Caco-2 (cell line): ENCODE results near the gene ACAD9. TPM values are rescaled to one million over a fixed set of nuclear protein-coding genes. Genes with fewer than 3 reads are reported as not detected.

Experiments used
- BruUV-seq: library from RNA; stranded (reverse); fragments of 400-500 nt; replicated peaks from 2 replicates; lab custom pipeline; 2021; lab: Mats Ljungman, UMichigan
- CTCF ChIA-PET: fragments of 300-600 bp; sonication (Branson Sonifier 250); formaldehyde crosslinking; loops from one replicate; lab custom pipeline; 2022; ENCODE audit warnings: antibody characterized with exemption; lab: Charles Lee
- POLR2A ChIA-PET: fragments of 300-600 bp; sonication (Branson Sonifier 250); formaldehyde crosslinking; loops from one replicate; lab custom pipeline; 2022; ENCODE audit warnings: antibody characterized with exemption; lab: Charles Lee
- DNase-seq, 2 experiments: peaks; one replicate each; pipeline versions ENCODE4 v3.0.0 to v3.0.0-alpha.2; 2020 to 2022
- H3K27me3 ChIP-seq: replicated peaks from 2 replicates; pipeline ENCODE4 v1.6.0; 2011; ENCODE audit warnings: low read length; ENCODE audit not compliant: control insufficient read depth, insufficient read depth
- H3K36me3 ChIP-seq: 2 replicates; pipeline ENCODE4 v1.5.1; 2011; ENCODE audit warnings: low read length; ENCODE audit not compliant: control insufficient read depth, insufficient read depth
- H3K4me1 ChIP-seq: fragments of 250-450 bp; sonication (Bioruptor Pico); 2 replicates; pipeline ENCODE4 v1.5.1; 2020; ENCODE audit warnings: mild to moderate bottlenecking
- H3K4me3 ChIP-seq: 2 replicates; pipeline ENCODE4 v1.5.1; 2011; ENCODE audit warnings: low read depth, mild to moderate bottlenecking, control low read depth, low read length
- H3K9me3 ChIP-seq: fragments of 250-450 bp; sonication (Bioruptor Pico); 2 replicates; pipeline ENCODE4 v1.5.1; 2020; ENCODE audit warnings: mild to moderate bottlenecking, moderate library complexity
- H3K27ac Mint-ChIP-seq: one replicate; pipeline ENCODE4 v1.8.0; 2022; ENCODE audit warnings: mixed read lengths; ENCODE audit not compliant: unreplicated experiment
- H3K27me3 Mint-ChIP-seq: one replicate; pipeline ENCODE4 v1.8.0; 2022; ENCODE audit warnings: mixed read lengths; ENCODE audit not compliant: insufficient read depth, unreplicated experiment
- H3K36me3 Mint-ChIP-seq: one replicate; pipeline ENCODE4 v1.8.0; 2022; ENCODE audit warnings: mild to moderate bottlenecking, mixed read lengths; ENCODE audit not compliant: insufficient read depth, unreplicated experiment
- H3K4me1 Mint-ChIP-seq: one replicate; pipeline ENCODE4 v1.8.0; 2022; ENCODE audit warnings: low read depth, mixed read lengths; ENCODE audit not compliant: unreplicated experiment
- H3K4me3 Mint-ChIP-seq: one replicate; pipeline ENCODE4 v1.8.0; 2022; ENCODE audit warnings: mild to moderate bottlenecking, moderate library complexity, mixed read lengths; ENCODE audit not compliant: unreplicated experiment
- H3K9me3 Mint-ChIP-seq: one replicate; pipeline ENCODE4 v1.8.0; 2022; ENCODE audit warnings: mixed read lengths; ENCODE audit not compliant: unreplicated experiment
- intact Hi-C: fragments of 100-400 bp; cut with micrococcal nuclease; formaldehyde crosslinking; loops from one replicate; pipeline ENCODE4 v1.10.0; 2022; ENCODE audit not compliant: unreplicated experiment
- total RNA-seq: library from RNA; stranded (reverse); gene quantifications from 2 replicates; pipeline ENCODE4 v1.2.3, GENCODE V29; 2022
- TF ChIP-seq, protein P1 (sequence below), 2 experiments: fragments of 200-600 bp in 1 of 2; IDR thresholded peaks; 1 replicate in 1 of 2; 2 replicates in 1 of 2; pipeline versions ENCODE4 v1.5.1 to v1.8.0; 2011 to 2022; ENCODE audit warnings: antibody characterized with exemption in 1 of 2, control low read depth in 1 of 2, inconsistent platforms in 1 of 2, low read depth in 1 of 2, low read length in 1 of 2, mild to moderate bottlenecking in 1 of 2, moderate library complexity in 1 of 2; ENCODE audit not compliant: insufficient read depth in 1 of 2, severe bottlenecking in 1 of 2, unreplicated experiment in 1 of 2

Gene ACAD9
- total RNA-seq, 1 experiment from 2014 or later: 60.0 TPM

DNA sequence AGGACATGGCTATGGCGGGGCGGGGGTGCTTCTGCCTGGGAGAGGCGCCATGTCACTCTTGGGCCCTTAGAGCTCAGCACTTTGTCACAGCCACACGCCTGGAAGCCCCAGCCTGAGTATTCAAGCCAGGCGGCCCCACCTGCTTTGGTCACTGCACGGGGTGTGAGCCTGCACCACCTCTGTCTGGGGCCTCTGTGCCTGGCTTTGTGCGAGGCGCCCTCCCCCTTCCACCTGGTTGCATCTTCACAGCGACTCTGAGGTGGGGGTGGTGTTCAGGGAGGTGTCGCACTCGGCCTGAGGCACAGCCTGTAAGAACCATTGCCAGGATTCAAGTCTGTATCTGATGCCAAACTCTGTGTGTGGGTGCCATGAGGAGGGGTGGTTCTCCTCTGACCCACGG is 24.1 kb downstream of the ACAD9 start:
- CTCF ChIA-PET: interaction anchor here (1.4 kb wide), 1 partner anchor 286 kb away, joined by 3 read pairs; no protein-coding TSS in a partner anchor
- Mint-ChIP-seq H3K9me3 (no peaks in the 10 kb centered on the region), H3K27me3 (no peaks in the 10 kb centered on the region), H3K4me1 (no peaks in the 10 kb centered on the region), H3K36me3 (peaks cover 78% of the 10 kb centered on the region), H3K4me3 (no peak overlapping the region), H3K27ac (no peak overlapping the region)
- intact Hi-C loops: no loop called here
- Histone ChIP-seq H3K4me3 (no peak overlapping the region), H3K4me1 (no peaks in the 10 kb centered on the region), H3K9me3 (no peaks in the 10 kb centered on the region), H3K27me3 (no peaks in the 10 kb centered on the region), H3K36me3 (peaks cover 3% of the 10 kb centered on the region)
- no TSS peak for BruUV-seq
- DNase-seq: no peak
- TF ChIP-seq, protein P1, sequence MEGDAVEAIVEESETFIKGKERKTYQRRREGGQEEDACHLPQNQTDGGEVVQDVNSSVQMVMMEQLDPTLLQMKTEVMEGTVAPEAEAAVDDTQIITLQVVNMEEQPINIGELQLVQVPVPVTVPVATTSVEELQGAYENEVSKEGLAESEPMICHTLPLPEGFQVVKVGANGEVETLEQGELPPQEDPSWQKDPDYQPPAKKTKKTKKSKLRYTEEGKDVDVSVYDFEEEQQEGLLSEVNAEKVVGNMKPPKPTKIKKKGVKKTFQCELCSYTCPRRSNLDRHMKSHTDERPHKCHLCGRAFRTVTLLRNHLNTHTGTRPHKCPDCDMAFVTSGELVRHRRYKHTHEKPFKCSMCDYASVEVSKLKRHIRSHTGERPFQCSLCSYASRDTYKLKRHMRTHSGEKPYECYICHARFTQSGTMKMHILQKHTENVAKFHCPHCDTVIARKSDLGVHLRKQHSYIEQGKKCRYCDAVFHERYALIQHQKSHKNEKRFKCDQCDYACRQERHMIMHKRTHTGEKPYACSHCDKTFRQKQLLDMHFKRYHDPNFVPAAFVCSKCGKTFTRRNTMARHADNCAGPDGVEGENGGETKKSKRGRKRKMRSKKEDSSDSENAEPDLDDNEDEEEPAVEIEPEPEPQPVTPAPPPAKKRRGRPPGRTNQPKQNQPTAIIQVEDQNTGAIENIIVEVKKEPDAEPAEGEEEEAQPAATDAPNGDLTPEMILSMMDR (IDR thresholded peaks at IDR 0.05; ENCODE audit: insufficient read depth in 1 of 2, low read depth in 1 of 2, low read length in 1 of 2, severe bottlenecking in 1 of 2, unreplicated experiment in 1 of 2): no peak
- POLR2A ChIA-PET: no interaction called here

DNA sequence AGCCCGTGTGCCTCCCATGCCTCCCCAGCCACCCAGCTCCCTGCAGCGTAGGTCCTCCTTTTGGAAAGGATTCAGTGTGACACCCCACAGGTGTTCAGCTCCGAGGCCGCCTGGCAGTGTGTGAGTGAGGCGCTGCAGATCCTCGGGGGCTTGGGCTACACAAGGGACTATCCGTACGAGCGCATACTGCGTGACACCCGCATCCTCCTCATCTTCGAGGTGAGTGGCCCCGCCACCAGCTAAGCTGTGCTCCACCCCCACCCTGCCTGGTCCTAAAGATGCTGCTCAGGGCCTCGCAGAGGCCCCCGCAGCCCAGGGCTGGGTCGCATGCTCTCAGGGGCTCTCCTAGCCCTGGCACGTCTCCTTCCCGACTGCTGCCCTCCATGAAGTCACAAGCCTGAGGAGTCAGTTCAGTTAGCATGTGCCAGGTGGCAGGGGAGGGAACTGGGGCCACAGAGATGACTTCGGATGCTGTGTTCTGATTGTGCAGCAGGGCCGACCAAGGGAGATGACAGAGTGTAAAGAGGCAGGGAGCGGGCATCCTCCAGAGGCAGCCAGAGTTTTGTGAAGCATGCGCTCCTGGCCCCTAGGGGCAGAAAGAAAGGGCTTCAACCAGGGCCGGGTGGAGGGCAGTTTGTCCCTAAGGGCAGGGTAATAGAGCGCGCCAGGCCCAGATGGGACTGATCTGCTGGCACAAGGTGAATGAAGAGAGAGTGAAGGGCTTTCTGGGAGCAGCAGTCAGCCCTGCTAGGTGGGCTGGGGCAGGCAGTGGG is 26.8 kb downstream of the ACAD9 start:
- no peaks in the 10 kb centered on the region for H3K9me3 Mint-ChIP-seq
- Histone ChIP-seq H3K4me1 (no peaks in the 10 kb centered on the region), H3K9me3 (no peaks in the 10 kb centered on the region), H3K4me3 (no peak overlapping the region), H3K27me3 (no peaks in the 10 kb centered on the region), H3K36me3 (peaks cover 2% of the 10 kb centered on the region)
- ChIA-PET POLR2A (no interaction called here), CTCF (no interaction called here)
- H3K4me3 Mint-ChIP-seq: no peak overlapping the region
- no peak for DNase-seq
- peak overlapping the region; percentile 42 for H3K27ac Mint-ChIP-seq
- no peaks in the 10 kb centered on the region for H3K27me3 Mint-ChIP-seq
- peaks cover 58% of the 10 kb centered on the region for H3K36me3 Mint-ChIP-seq
- no TSS peak for BruUV-seq
- TF ChIP-seq, protein P1 (IDR thresholded peaks at IDR 0.05; ENCODE audit: insufficient read depth in 1 of 2, low read depth in 1 of 2, low read length in 1 of 2, severe bottlenecking in 1 of 2, unreplicated experiment in 1 of 2): no peak
- intact Hi-C loops: no loop called here
- no peaks in the 10 kb centered on the region for H3K4me1 Mint-ChIP-seq

DNA sequence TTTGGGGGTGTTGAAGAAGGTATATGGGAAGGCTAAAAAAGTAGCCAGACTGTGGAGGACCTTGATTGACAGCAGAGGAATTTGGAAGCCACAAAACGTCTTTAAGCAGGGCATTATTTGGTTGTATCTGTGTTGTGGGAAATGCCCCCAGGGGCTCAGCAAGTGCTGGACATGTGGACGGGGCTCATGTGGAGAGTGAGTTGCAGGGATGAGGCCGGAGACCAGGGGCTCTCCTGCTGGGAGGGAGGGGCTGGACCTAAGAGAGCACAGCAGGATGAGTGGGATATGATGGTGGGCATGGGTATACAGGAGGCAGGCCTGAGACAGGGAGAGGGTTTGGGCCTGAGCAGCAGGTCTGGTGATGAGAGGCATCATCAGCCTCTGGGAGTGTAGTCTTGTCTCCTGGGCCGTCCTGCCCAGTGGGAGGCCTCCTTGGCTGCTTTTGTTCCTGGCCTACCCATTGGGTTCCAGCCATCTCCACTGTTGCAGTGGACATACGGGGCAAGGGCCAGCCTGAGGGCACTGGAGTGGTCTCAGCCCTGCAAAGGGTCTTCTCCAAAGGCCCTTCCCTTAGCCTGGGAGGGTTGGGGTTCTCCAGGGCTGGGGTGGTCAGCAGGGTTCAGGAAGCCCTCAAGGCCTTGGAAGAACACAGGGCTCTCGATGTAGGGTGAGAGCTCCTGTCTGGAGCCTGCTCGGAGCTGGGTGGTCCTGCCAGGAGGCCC is 27.5 kb downstream of the ACAD9 start:
- TF ChIP-seq, protein P1 (IDR thresholded peaks at IDR 0.05; ENCODE audit: insufficient read depth in 1 of 2, low read depth in 1 of 2, low read length in 1 of 2, severe bottlenecking in 1 of 2, unreplicated experiment in 1 of 2): no peak
- CTCF ChIA-PET: no interaction called here

More for the DNA sequence above, 27.5 kb downstream of the ACAD9 start:
- Mint-ChIP-seq H3K36me3 (peaks cover 58% of the 10 kb centered on the region), H3K27me3 (no peaks in the 10 kb centered on the region), H3K27ac (peak overlapping the region; percentile 42), H3K4me1 (no peaks in the 10 kb centered on the region), H3K9me3 (no peaks in the 10 kb centered on the region), H3K4me3 (no peak overlapping the region)
- POLR2A ChIA-PET: no interaction called here
- DNase-seq: no peak
- Histone ChIP-seq H3K27me3 (no peaks in the 10 kb centered on the region), H3K36me3 (peaks cover 2% of the 10 kb centered on the region), H3K9me3 (no peaks in the 10 kb centered on the region), H3K4me3 (no peak overlapping the region), H3K4me1 (no peaks in the 10 kb centered on the region)
- intact Hi-C loops: no loop called here
- BruUV-seq: no TSS peak
